Activated naive CD8-positive, alpha-beta T cell (primary cell): ENCODE results near the gene LRRC25.

Experiments used
- H3K27ac Mint-ChIP-seq: one replicate; pipeline ENCODE4 v1.8.0; 2021; ENCODE audit warnings: mixed read lengths
- H3K27me3 Mint-ChIP-seq: one replicate; pipeline ENCODE4 v1.8.0; 2021; ENCODE audit warnings: mixed read lengths
- H3K36me3 Mint-ChIP-seq: one replicate; pipeline ENCODE4 v1.8.0; 2021; ENCODE audit warnings: mixed read lengths
- H3K4me1 Mint-ChIP-seq: one replicate; pipeline ENCODE4 v1.8.0; 2021; ENCODE audit warnings: low read depth, mixed read lengths
- H3K4me3 Mint-ChIP-seq: one replicate; pipeline ENCODE4 v1.8.0; 2021; ENCODE audit warnings: mild to moderate bottlenecking, mixed read lengths
- H3K9me3 Mint-ChIP-seq: one replicate; pipeline ENCODE4 v1.8.0; 2021; ENCODE audit warnings: low read depth, mixed read lengths

LRRC25 gene

DNA sequence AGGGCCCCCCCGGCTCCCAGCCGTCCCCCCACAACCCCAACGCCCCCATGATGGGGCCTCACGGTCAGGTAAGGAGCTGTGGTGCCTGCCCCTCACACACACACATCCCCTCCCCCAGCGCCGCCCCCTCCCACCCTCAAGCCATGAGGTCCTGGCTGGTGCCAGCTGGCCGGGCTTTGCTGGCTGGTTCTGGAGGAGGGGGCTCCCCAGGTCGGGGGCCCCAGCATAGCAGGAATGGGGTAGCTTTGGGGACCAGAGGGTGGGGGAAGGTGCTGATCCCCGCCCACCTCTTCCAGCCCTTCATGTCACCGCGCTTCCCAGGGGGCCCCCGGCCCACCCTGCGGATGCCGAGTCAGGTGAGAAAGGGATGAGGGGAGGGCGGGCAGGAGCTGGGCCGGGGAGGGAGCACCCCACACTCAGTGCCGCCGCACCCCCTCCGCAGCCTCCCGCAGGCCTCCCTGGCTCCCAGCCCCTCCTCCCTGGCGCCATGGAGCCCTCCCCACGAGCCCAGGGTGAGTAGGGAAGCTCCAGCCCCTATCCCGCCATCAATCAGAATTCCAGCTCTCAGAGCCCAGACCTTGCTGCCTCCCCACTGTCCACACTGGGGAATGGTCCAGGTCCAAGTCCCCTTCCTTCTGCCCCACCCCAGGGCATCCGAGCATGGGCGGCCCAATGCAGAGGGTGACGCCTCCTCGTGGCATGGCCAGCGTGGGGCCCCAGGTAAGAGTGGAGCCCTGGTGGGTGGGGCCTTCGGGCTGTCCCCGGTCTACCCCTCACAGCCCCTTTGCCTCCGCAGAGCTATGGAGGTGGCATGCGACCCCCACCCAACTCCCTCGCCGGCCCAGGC, 34.2 kb upstream of the LRRC25 start:
- no peaks in the 10 kb centered on the region for H3K27me3 Mint-ChIP-seq
- no peaks in the 10 kb centered on the region for H3K36me3 Mint-ChIP-seq

DNA sequence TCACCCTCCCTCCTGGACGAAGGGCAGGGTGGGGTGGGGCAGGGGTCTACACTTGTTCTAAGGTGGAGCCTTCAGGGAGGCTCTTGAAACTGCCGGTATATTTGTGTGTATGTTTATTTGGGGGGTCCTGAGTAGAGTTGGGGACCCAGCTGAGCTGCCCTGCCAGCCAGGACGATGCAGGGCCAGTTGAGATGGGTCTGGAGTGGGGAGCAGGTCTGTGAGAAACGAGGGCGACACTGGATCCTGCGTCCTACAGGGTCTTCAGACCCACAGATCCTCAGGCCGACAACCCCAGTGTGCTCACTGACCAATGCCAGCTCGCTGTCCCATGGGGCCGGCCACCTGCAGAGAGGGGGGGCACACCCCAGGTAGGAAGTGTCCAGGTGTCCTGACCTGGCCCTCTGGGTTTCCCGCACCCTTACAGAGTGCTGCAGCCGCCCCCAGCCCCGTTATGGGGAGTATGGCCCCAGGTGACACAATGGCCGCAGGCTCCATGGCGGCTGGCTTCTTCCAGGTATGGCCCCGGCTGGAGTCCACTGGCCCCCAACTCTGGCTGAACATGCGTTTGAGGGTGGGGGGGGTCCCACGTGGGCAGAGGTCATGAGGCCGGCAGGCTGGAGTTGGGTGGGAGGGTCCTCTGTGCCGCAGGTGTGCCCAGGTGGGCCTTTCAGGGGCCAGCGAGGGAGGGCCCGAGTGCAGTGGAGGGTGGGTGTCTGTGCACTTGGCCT, 33.2 kb upstream of the LRRC25 start:
- no peaks in the 10 kb centered on the region for H3K9me3 Mint-ChIP-seq
- H3K4me3 Mint-ChIP-seq: peak overlapping the region; percentile 54
- H3K27ac Mint-ChIP-seq: no peak overlapping the region
- no peaks in the 10 kb centered on the region for H3K27me3 Mint-ChIP-seq
- H3K36me3 Mint-ChIP-seq: no peaks in the 10 kb centered on the region
- peaks cover 25% of the 10 kb centered on the region for H3K4me1 Mint-ChIP-seq

More for the DNA sequence above, 34.2 kb upstream of the LRRC25 start:
- H3K4me3 Mint-ChIP-seq: no peak overlapping the region
- peaks cover 23% of the 10 kb centered on the region for H3K4me1 Mint-ChIP-seq
- H3K27ac Mint-ChIP-seq: no peak overlapping the region
- H3K9me3 Mint-ChIP-seq: no peaks in the 10 kb centered on the region

DNA sequence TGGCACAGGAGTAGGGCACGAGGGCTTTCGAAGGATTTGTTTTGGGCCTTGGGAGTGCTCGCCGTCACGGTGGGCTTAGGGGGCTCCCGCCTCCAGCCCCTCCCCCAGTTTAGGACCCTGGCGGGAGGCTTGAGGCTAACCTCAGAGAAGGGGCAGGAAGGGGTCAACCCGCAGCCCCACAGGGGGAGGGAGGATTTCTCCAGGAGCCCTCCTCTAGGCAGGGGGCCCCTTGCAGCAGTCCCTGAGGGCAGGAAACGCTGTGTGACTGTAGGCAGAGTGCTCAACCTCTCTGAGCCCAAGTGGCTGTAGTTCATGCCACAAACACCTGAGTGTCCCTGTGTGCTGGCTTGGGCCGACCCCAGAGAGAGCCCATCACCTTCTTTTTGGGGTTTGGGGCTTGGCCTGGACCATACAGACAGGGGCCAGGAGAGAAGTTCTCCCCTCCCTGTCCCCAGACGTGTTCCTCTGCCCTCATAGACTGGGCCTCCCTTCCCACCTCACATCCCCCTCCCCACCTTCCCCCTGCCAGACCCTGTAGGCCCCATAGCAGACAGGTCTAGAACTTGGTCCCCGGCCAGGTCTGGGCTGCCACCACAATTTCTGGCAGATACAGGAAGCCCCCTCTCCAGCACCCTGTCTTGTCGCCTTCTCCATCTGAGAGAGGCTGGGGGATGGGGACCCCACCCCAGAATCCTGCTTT, 32.4 kb upstream of the LRRC25 start:
- Mint-ChIP-seq H3K9me3 (no peaks in the 10 kb centered on the region), H3K27me3 (no peaks in the 10 kb centered on the region), H3K36me3 (no peaks in the 10 kb centered on the region), H3K27ac (no peak overlapping the region), H3K4me1 (peaks cover 25% of the 10 kb centered on the region), H3K4me3 (peak overlapping the region; percentile 69)

DNA sequence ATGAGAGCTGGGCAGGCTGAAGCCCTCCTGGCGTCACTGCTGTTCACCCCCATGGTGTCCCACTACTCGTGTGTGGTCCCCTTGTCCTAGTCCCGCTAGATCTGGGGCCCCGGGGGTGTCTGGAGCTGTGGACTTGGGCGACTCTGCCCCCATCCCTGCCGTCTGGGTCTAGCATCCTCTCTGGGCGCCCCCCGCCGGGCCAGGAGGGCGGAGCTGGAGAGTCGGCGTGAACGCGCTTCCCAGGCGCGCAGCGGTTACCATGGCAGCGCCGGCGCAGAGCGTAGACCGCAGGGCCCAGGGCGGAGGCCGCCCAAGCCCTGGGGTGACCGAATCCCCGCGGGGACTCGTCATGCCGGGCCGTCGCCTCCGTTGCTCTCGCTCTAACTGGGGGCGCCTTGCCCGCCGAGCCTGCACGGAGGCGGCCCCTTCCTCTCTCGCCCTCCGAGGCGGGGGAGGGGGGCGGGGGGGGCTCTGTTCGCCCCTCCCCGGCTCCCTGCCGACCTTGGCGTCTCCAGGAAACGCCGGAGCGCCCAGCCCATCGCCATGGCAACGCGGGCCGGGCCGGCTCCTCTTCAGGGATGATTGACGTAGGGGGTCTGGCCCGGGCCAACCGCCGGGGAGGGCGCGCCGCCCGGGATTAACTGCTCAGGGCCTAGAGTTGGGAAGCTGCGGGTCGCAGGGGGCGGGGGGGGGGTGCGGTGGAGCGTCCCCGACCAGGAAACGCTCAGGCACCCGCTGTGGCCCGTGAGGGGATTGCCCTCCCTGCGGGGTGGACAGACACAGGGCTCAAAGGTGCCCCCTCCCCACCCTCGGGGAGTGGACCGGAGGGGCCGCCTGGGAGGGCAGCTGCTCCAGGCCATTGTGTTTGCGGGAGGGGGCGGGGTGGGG, 31.6 kb upstream of the LRRC25 start:
- Mint-ChIP-seq H3K4me1 (peaks cover 24% of the 10 kb centered on the region), H3K4me3 (no peak overlapping the region), H3K27ac (no peak overlapping the region), H3K9me3 (no peaks in the 10 kb centered on the region), H3K27me3 (no peaks in the 10 kb centered on the region), H3K36me3 (no peaks in the 10 kb centered on the region)

DNA sequence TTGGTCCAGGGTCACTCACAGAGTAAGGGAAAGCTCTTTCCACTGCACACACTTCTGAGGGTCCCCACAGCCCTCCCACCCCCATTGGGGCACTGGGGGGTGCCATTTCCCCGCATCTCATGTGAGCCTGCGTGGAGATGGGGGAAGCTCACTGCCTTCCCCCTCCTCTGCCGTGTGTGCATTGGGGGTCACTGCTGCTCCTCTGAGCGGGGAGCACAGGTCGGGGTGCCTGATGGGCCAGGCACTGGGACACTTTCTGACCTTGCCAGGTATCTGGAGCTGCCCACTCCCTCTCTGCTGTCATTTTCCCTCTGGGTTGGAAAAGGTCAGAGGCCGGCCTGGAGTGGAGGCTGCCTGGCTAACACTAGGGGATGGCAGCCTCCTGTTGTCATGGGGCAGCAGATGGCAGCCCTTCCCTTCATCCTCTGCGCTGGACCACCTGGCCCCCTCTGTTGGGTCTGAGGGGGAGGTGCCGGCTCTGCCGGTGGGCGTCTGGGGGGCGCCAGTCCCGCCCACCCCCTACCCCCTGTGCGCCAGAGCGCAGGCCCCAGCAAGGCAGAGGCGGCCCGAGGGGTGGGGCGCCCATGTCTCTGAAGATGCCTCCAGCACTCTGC, 30.9 kb upstream of the LRRC25 start:
- no peaks in the 10 kb centered on the region for H3K9me3 Mint-ChIP-seq
- H3K27ac Mint-ChIP-seq: no peak overlapping the region
- no peaks in the 10 kb centered on the region for H3K36me3 Mint-ChIP-seq
- H3K4me1 Mint-ChIP-seq: peaks cover 24% of the 10 kb centered on the region
- no peaks in the 10 kb centered on the region for H3K27me3 Mint-ChIP-seq
- no peak overlapping the region for H3K4me3 Mint-ChIP-seq

DNA sequence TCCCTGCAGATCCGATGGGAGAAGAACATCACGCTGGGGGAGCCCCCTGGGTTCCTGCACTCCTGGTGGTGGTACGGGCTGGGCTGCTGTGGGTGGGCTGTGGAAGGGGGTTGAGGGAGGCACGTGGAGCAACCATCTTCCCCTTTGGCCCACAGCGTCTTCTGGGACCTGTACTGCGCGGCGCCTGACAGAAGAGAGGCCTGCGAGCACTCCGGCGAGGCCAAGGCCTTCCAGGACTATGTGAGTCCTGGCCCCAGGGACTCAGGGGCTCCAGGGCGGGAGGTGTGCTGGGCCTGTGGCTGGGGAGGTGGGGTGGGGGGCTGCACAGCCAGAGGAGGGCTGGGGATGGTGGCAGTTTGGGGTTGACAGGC, 30.3 kb upstream of the LRRC25 start:
- Mint-ChIP-seq H3K27me3 (no peaks in the 10 kb centered on the region), H3K4me1 (peaks cover 29% of the 10 kb centered on the region), H3K9me3 (no peaks in the 10 kb centered on the region), H3K4me3 (no peak overlapping the region), H3K27ac (no peak overlapping the region), H3K36me3 (no peaks in the 10 kb centered on the region)

DNA sequence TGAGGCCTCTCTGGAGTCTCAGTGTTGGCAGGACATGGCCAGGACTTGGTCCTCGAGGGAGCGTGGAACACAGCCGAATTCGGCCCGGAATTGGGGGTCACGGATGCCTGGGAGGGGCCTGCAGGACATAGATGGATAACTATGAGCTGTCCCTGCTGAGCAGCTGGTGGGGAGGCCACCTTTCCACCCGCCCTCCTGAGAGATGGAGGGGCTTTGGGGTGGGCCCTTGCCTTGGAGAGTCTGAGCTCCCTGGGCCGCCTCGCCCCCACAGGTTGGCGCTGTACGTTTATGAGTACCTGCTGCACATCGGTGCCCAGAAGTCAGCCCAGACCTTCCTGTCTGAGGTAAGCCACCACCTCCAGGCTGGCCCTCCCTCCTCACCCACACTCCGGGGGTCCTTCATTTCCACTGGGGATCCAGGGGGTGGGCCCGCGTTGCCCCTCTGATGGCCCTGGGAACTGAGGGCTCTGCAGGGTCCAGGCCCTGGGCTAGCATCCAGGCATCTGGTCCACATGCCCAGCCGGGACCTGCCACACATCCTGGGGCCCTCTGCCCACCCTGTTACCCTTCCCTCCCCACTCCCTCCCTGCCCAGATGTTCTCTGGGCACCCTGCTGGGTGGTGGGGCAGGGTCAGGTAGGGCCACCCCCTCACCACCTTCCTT, 29.8 kb upstream of the LRRC25 start:
- Mint-ChIP-seq H3K4me3 (no peak overlapping the region), H3K4me1 (peaks cover 28% of the 10 kb centered on the region), H3K36me3 (no peaks in the 10 kb centered on the region), H3K27me3 (no peaks in the 10 kb centered on the region), H3K27ac (no peak overlapping the region), H3K9me3 (no peaks in the 10 kb centered on the region)

DNA sequence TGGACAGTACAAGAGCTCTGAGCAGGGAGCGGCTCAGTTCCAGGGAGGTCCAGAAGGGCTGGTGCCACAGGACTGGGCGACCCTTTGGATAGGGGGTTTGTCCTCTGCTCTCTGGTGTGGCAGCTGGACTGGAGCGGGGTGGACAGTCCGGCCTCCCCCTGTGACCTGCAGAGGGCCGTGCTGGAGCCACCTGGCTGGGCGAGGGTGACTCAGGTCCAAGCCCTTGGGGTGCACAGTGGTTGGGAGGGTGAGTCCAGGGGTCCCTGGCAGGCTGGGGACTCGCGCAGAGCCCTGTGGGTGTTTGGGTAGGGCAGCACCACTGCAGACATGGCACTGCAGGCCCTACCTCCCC, 29.0 kb upstream of the LRRC25 start:
- no peak overlapping the region for H3K4me3 Mint-ChIP-seq
- H3K27ac Mint-ChIP-seq: no peak overlapping the region
- H3K4me1 Mint-ChIP-seq: peaks cover 33% of the 10 kb centered on the region

DNA sequence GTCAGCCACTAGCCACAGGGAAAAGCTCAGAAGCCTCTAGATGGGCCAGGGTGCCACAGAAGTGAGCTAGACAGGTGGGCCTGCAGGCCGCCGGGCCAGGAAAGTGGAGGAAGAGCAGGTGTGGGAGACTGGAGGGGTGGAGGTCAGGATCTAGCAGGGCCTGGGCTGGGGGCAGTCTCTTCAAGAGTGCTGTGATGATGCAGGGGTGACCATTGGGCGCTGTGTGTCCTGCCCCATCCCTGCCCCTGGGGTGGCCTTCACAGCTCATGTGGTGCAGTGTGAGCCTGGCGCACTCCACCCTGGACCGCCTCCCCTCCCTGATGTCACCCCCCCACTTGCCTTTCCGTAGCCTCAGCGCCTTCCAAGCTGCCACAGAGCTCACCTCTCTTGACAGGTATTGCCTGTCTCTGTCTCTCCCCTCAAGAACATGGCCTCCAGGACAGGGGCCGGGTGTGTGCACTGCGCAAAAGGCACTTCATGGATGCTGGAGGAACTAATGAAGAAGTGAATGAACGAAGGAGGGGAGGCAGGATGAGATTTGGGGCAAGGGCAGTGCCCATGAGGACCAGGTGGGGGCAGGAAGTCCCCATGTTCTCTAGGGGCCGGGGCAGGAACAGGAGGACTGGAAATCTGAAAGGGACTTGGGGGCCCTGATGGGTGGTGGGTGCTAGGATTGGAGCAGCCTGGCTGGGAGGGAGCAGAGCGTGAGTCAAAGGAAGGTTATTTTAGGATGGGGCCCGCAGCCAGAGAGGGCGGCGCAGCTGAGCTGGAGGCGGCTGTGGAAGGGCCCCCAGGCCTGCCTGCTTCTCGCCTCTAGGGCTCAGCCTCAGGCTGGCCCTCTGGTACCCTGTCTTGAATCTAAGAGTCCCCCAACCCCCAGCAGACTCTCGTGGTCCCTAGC, 28.3 kb upstream of the LRRC25 start:
- H3K4me1 Mint-ChIP-seq: peaks cover 40% of the 10 kb centered on the region
- H3K27ac Mint-ChIP-seq: no peak overlapping the region

More for the DNA sequence above, 29.0 kb upstream of the LRRC25 start:
- Mint-ChIP-seq H3K9me3 (no peaks in the 10 kb centered on the region), H3K36me3 (no peaks in the 10 kb centered on the region), H3K27me3 (no peaks in the 10 kb centered on the region)

DNA sequence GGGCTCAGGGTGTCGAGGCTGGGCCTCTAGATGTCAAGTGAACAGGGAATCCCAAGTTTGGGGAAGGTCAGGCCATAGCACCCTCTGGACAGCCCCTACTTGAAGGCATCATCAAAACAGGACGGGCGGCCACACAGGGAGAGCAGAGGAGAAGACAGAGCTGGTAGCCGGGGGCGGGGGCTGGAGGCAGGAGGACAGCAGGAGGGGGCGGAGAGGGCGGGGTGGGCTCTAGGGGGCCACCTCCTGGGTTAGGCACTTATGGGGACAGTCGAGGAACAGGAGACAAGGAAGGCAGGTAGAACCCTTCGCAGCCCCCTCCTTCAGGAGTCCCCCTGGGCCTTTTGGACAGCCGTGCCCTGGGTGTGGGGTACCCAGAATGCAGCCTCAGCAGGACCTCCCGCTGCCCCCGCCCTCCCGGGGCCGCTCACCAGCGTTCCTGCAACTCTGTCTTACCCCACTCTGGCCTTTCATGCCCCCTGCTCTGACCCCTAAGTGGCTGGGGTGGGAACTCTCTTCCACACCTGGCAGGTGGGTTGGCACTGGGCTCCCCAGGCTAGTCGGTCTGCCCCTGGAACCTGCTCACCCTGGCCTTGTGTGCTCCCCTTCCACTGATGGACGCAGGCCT, 27.6 kb upstream of the LRRC25 start:
- Mint-ChIP-seq H3K4me3 (no peak overlapping the region), H3K27me3 (no peaks in the 10 kb centered on the region), H3K4me1 (peaks cover 42% of the 10 kb centered on the region), H3K9me3 (no peaks in the 10 kb centered on the region), H3K27ac (no peak overlapping the region), H3K36me3 (no peaks in the 10 kb centered on the region)

More for the DNA sequence above, 28.3 kb upstream of the LRRC25 start:
- H3K27me3 Mint-ChIP-seq: no peaks in the 10 kb centered on the region
- no peaks in the 10 kb centered on the region for H3K36me3 Mint-ChIP-seq
- no peak overlapping the region for H3K4me3 Mint-ChIP-seq
- no peaks in the 10 kb centered on the region for H3K9me3 Mint-ChIP-seq

DNA sequence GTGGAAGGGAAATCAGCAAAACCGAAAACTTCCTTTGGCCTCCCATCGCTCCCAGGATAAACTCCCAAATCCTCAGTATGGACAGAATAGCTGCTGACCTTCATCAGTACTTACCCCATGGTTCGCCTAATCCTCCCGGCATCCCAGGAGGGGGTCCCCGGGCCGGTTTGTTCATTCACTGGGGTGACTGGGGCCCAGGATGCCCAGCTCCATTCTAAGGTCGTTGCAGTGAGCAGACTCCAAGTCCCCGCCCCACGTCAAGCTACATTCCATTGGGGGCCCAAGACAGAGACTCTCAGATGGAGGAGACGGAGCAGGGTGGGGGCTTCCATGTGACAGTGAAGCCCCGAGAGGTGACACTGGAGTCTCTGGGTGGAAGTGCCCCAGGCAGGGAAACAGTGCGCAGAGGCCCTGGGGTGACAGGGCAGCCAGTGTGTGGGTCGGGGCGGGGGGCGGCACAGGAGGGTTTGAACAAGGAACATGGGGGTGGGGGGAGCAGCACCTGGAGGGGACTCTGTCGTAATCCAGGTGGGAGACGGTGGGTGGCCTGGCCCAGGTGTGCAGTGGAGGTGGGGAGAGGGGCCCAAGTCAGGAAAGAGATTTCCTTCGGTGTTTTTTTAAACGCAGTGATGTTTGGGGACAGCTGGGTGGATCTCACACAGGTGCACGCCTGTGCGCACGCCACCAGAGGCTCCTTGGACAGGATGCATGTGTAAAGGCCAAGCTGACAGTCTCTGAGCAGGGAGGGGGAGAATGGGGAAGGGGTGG, 26.9 kb upstream of the LRRC25 start:
- Mint-ChIP-seq H3K27ac (no peak overlapping the region), H3K4me3 (no peak overlapping the region)

More for the DNA sequence above, 26.9 kb upstream of the LRRC25 start:
- no peaks in the 10 kb centered on the region for H3K36me3 Mint-ChIP-seq
- no peaks in the 10 kb centered on the region for H3K9me3 Mint-ChIP-seq
- H3K27me3 Mint-ChIP-seq: no peaks in the 10 kb centered on the region
- peaks cover 37% of the 10 kb centered on the region for H3K4me1 Mint-ChIP-seq
